Measurements from ENCODE around the gene POLH. TPM values are rescaled to one million over a fixed set of nuclear protein-coding genes. Genes with fewer than 3 reads are reported as not detected.

POLH gene
- total RNA-seq, 1 experiment from 2014 or later: 12.4 TPM

Other genes starting within 250 kb of the POLH start
- 17.2 and 17.7 TPM in 2 replicates for gene ZNF318, start 206.5 kb upstream of the POLH start, total RNA-seq (2014; rRNA removed; shearing (Covaris generic))
- 6.9 and 10.3 TPM in 2 replicates for gene ABCC10, start 148.6 kb upstream of the POLH start, total RNA-seq (2014; rRNA removed; shearing (Covaris generic))
- 5.4 and 5.8 TPM in 2 replicates for gene DLK2, start 120.6 kb upstream of the POLH start, total RNA-seq (2014; rRNA removed; shearing (Covaris generic))
- gene TJAP1, start 98.6 kb upstream of the POLH start, total RNA-seq (2014; rRNA removed; shearing (Covaris generic)): 32.2 and 38.8 TPM in 2 replicates
- gene LRRC73, start 65.8 kb upstream of the POLH start, total RNA-seq (2014; rRNA removed; shearing (Covaris generic)): 0.14 TPM in 1 of 2 replicates, not detected in the other
- 56.3 and 61.7 TPM in 2 replicates for gene YIPF3, start 59.3 kb upstream of the POLH start, total RNA-seq (2014; rRNA removed; shearing (Covaris generic))
- 37.3 and 38.3 TPM in 2 replicates for gene POLR1C, start 59.1 kb upstream of the POLH start, total RNA-seq (2014; rRNA removed; shearing (Covaris generic))
- 75.1 and 88.6 TPM in 2 replicates for gene XPO5, start 147 bp upstream of the POLH start, total RNA-seq (2014; rRNA removed; shearing (Covaris generic))
- 43.4 and 58.1 TPM in 2 replicates for gene GTPBP2, start 53.1 kb downstream of the POLH start, total RNA-seq (2014; rRNA removed; shearing (Covaris generic))
- gene MAD2L1BP, start 59.7 kb downstream of the POLH start, total RNA-seq (2014; rRNA removed; shearing (Covaris generic)): 28.0 and 34.4 TPM in 2 replicates
- gene RSPH9, start 68.9 kb downstream of the POLH start, total RNA-seq (2014; rRNA removed; shearing (Covaris generic)): not detected in 2 replicates
- 51.6 and 54.7 TPM in 2 replicates for gene MRPS18A, start 111.6 kb downstream of the POLH start, total RNA-seq (2014; rRNA removed; shearing (Covaris generic))
- 27.0 and 31.6 TPM in 2 replicates for gene VEGFA, start 194.0 kb downstream of the POLH start, total RNA-seq (2014; rRNA removed; shearing (Covaris generic))